ENCODE results near the gene KLHL40.

KLHL40 gene

GRCh38 chr3:42685363-42685881 is at the start of gene KLHL40:
KLHL40 (plus strand) TSS chr3:42685537; CDS start chr3:42685619, 82 bp downstream.
- DNase-seq (ENCODE audit: low read depth, low spot score), result peak; percentile 36

GRCh38 chr3:42637001-42637400 is 48.3 kb upstream of the KLHL40 start:
- no peak for DNase-seq (ENCODE audit: low read depth, low spot score)

GRCh38 chr3:42638339-42638842 is 46.9 kb upstream of the KLHL40 start:
- no peak for DNase-seq (ENCODE audit: low read depth, low spot score)

GRCh38 chr3:42639192-42639591 is 46.1 kb upstream of the KLHL40 start:
- no peak for DNase-seq (ENCODE audit: low read depth, low spot score)

- no peak for DNase-seq (ENCODE audit: low read depth, low spot score)
These were observed 45.2 kb upstream of the KLHL40 start for GRCh38 chr3:42640129-42640528.

GRCh38 chr3:42640771-42641370 is 44.5 kb upstream of the KLHL40 start:
- no peak for DNase-seq (ENCODE audit: low read depth, low spot score)

GRCh38 chr3:42647821-42648459 is 37.4 kb upstream of the KLHL40 start:
- DNase-seq (ENCODE audit: low read depth, low spot score), result peak; percentile 79

- no peak for DNase-seq (ENCODE audit: low read depth, low spot score)
These were observed 36.3 kb upstream of the KLHL40 start for GRCh38 chr3:42649006-42649405.

- no peak for DNase-seq (ENCODE audit: low read depth, low spot score)
These were observed 35.6 kb upstream of the KLHL40 start for GRCh38 chr3:42649783-42650182.

- peak; percentile 89 for DNase-seq (ENCODE audit: low read depth, low spot score)
These were observed 33.9 kb upstream of the KLHL40 start for GRCh38 chr3:42651248-42652091.

- no peak for DNase-seq (ENCODE audit: low read depth, low spot score)
These were observed 33.1 kb upstream of the KLHL40 start for GRCh38 chr3:42652251-42652610.

GRCh38 chr3:42652611-42653302 is 32.6 kb upstream of the KLHL40 start:
- peak; percentile 66 for DNase-seq (ENCODE audit: low read depth, low spot score)

GRCh38 chr3:42653303-42653559 is 32.1 kb upstream of the KLHL40 start:
- DNase-seq (ENCODE audit: low read depth, low spot score), result no peak

GRCh38 chr3:42653560-42654330 is 31.6 kb upstream of the KLHL40 start, which contains the start of gene ZBTB47:
ZBTB47 (plus strand) TSS chr3:42653697; CDS start chr3:42658356, 4,659 bp downstream.
- peak; percentile 16 for DNase-seq (ENCODE audit: low read depth, low spot score)

GRCh38 chr3:42654331-42655201 is 30.8 kb upstream of the KLHL40 start:
- peak; percentile 89 for DNase-seq (ENCODE audit: low read depth, low spot score)

GRCh38 chr3:42655331-42655888 is 29.9 kb upstream of the KLHL40 start:
- DNase-seq (ENCODE audit: low read depth, low spot score), result peak; percentile 32

- DNase-seq (ENCODE audit: low read depth, low spot score), result no peak
These were observed 29.2 kb upstream of the KLHL40 start for GRCh38 chr3:42655980-42656679.

- no peak for DNase-seq (ENCODE audit: low read depth, low spot score)
These were observed 28.4 kb upstream of the KLHL40 start for GRCh38 chr3:42656680-42657610.
